HG02970 (cell line): Measurements from ENCODE around the gene CPSF4.
"Not testable (repeated sequence)": the region's sequence is repeated elsewhere in the genome, so short reads cannot be mapped to it uniquely, and the experiment has no call there.

Experiments used
- ATAC-seq: cut with Tn5 transposase; IDR thresholded peaks from one replicate; pipeline ENCODE4 v1.9.1; 2021; ENCODE audit warnings: mild to moderate bottlenecking, moderate library complexity, moderate number of reproducible peaks; ENCODE audit not compliant: unreplicated experiment, low FRiP score

The CPSF4 gene

GRCh38 chr7:99478464-99479440, 40.0 kb downstream of the CPSF4 start:
- ATAC-seq: no peak

GRCh38 chr7:99485094-99485493, 46.4 kb downstream of the CPSF4 start:
- no peak for ATAC-seq

GRCh38 chr7:99489235-99489634, 50.5 kb downstream of the CPSF4 start:
- ATAC-seq: no peak

GRCh38 chr7:99490878-99491277, 52.1 kb downstream of the CPSF4 start:
- ATAC-seq: no peak

GRCh38 chr7:99493823-99494222, 55.1 kb downstream of the CPSF4 start:
- ATAC-seq: no peak

- no peak for ATAC-seq
Measured at GRCh38 chr7:99497766-99498545, 59.2 kb downstream of the CPSF4 start.

GRCh38 chr7:99498546-99498944, 59.8 kb downstream of the CPSF4 start:
- no peak for ATAC-seq

- no peak for ATAC-seq
Measured at GRCh38 chr7:99499371-99499720, 60.6 kb downstream of the CPSF4 start.

GRCh38 chr7:99499721-99500636, 61.2 kb downstream of the CPSF4 start, which contains the start of gene ZNF394:
TSS of gene ZNF394 (minus strand) at chr7:99500281. CDS start at chr7:99500093, 188 bp downstream.
- peak; percentile 44 for ATAC-seq

GRCh38 chr7:99500637-99501009, 61.9 kb downstream of the CPSF4 start:
- no peak for ATAC-seq

GRCh38 chr7:99501236-99501635, 62.5 kb downstream of the CPSF4 start:
- ATAC-seq: not testable (repeated sequence)

GRCh38 chr7:99504281-99504602, 65.5 kb downstream of the CPSF4 start:
- no peak for ATAC-seq

- ATAC-seq: peak; percentile 76
Measured at GRCh38 chr7:99504603-99505323, 66.0 kb downstream of the CPSF4 start, which contains the start of gene ZKSCAN5. TSS of gene ZKSCAN5 (plus strand) at chr7:99504662. CDS start at chr7:99506045, 1,383 bp downstream.

GRCh38 chr7:99505324-99505662, 66.5 kb downstream of the CPSF4 start:
- ATAC-seq: no peak
